K562 (cell line): ENCODE data around the gene PIK3AP1. TPM values are rescaled to one million over a fixed set of nuclear protein-coding genes. Genes with fewer than 3 reads are reported as not detected.

Experiments used
- ATAC-seq: fragments of 200-7000 bp; cut with Tn5 transposase; 3 replicates; pipeline ENCODE4 v1.9.1; 2020; ENCODE audit warnings: moderate library complexity
- BruUV-seq: library from RNA; stranded (reverse); fragments of 400-500 nt; replicated peaks from 2 replicates; lab custom pipeline; 2021; lab: Mats Ljungman, UMichigan
- CTCF ChIA-PET: fragments of 300-600 bp; formaldehyde crosslinking; extraction: SDS; loops from one replicate; lab custom pipeline; 2021; ENCODE audit warnings: low intra/inter-chr PET ratio; lab: Yijun Ruan, JAX
- POLR2A ChIA-PET: fragments of 300-600, 350-650 bp; sonication (Branson Sonifier 250); formaldehyde crosslinking; extraction: SDS; loops from one replicate; lab custom pipeline; 2021; ENCODE audit warnings: antibody characterized with exemption, inconsistent platforms; lab: Yijun Ruan, JAX
- DNase-seq, 4 experiments: peaks; one replicate each; pipeline versions ENCODE4 v3.0.0 to v3.0.0-alpha.2; 2011 to 2018; ENCODE audit warnings: low spot score in 3 of 4, mixed read lengths in 3 of 4; ENCODE audit errors: extremely low read depth in 1 of 4
- FAIRE-seq: peaks from 2 replicates; lab custom pipeline; 2011; peaks lifted over from hg19 to GRCh38; lab: Jason Lieb, UNC
- H2AFZ ChIP-seq: 2 replicates; pipeline ENCODE4 v1.6.0; 2011; ENCODE audit warnings: low read depth, low read length, control low read depth, inconsistent platforms
- H3K27ac ChIP-seq: fragments of 200-600 bp; 3 replicates; pipeline ENCODE4 v1.8.0; 2011; ENCODE audit warnings: low read depth, mild to moderate bottlenecking, control low read depth, inconsistent platforms, low read length, moderate library complexity, mixed read lengths; ENCODE audit errors: extremely low read depth
- H3K27me3 ChIP-seq, 2 experiments: fragments of 300-600 bp in 1 of 2; 2 replicates in 1 of 2; 3 replicates in 1 of 2; pipeline versions ENCODE4 v1.6.0 to v1.8.0; 2011; ENCODE audit warnings: inconsistent platforms in 2 of 2, low read length in 2 of 2, mild to moderate bottlenecking in 1 of 2, mixed read lengths in 1 of 2, moderate library complexity in 1 of 2; ENCODE audit not compliant: control insufficient read depth in 2 of 2, insufficient read depth in 2 of 2
- H3K36me3 ChIP-seq: fragments of 300-600 bp; 3 replicates; pipeline ENCODE4 v1.8.0; 2011; ENCODE audit warnings: mild to moderate bottlenecking, low read length, inconsistent platforms; ENCODE audit not compliant: control insufficient read depth, insufficient read depth
- H3K4me1 ChIP-seq, 2 experiments: fragments of 200-600 bp in 1 of 2; replicated peaks in 1 of 2; 2 replicates in 1 of 2; 3 replicates in 1 of 2; pipeline versions ENCODE4 v1.5.1 to v1.8.0; 2011; ENCODE audit warnings: inconsistent platforms in 2 of 2, low read length in 2 of 2, mild to moderate bottlenecking in 1 of 2, mixed read lengths in 1 of 2, moderate library complexity in 1 of 2; ENCODE audit not compliant: control insufficient read depth in 2 of 2, insufficient read depth in 2 of 2
- H3K4me2 ChIP-seq: 2 replicates; pipeline ENCODE4 v1.6.1; 2011; ENCODE audit warnings: low read length, control low read depth, inconsistent platforms, mixed read lengths; ENCODE audit not compliant: insufficient read depth
- H3K4me3 ChIP-seq: fragments of 200-600 bp; sonication (generic), shearing (Covaris generic); 2 replicates; pipeline ENCODE4 v1.5.1; 2016; ENCODE audit warnings: control low read depth, inconsistent platforms
- H3K79me2 ChIP-seq: fragments of 200-600 bp; 3 replicates; pipeline ENCODE4 v1.8.0; 2011; ENCODE audit warnings: low read length, inconsistent platforms; ENCODE audit not compliant: control insufficient read depth, insufficient read depth
- H3K9ac ChIP-seq, 2 experiments: 2 replicates each; pipeline versions ENCODE4 v1.6.0 to v1.6.1; 2011; ENCODE audit warnings: low read depth in 2 of 2, low read length in 2 of 2, control low read depth in 1 of 2, inconsistent platforms in 1 of 2, mild to moderate bottlenecking in 1 of 2, mixed read lengths in 1 of 2; ENCODE audit not compliant: insufficient read depth in 1 of 2
- H3K9me1 ChIP-seq: one replicate; pipeline ENCODE4 v1.6.0; 2011; ENCODE audit warnings: inconsistent platforms, mild to moderate bottlenecking, low read length, moderate library complexity; ENCODE audit not compliant: control insufficient read depth, insufficient read depth
- H3K9me3 ChIP-seq: replicated peaks from 2 replicates; pipeline ENCODE4 v1.5.1; 2011; ENCODE audit warnings: low read depth, low read length, inconsistent platforms; ENCODE audit not compliant: control insufficient read depth, insufficient read depth
- H4K20me1 ChIP-seq: replicated peaks from 2 replicates; pipeline ENCODE4 v1.6.1; 2011; ENCODE audit warnings: low read length, inconsistent platforms, mixed read lengths; ENCODE audit not compliant: control insufficient read depth, insufficient read depth
- CHD2 ChIP-seq: IDR thresholded peaks from 2 replicates; pipeline ENCODE4 v1.6.1; 2011; ENCODE audit warnings: low read depth, low read length
- CHD4 ChIP-seq: fragments of 200-600 bp; sonication (generic); IDR thresholded peaks from 3 replicates; pipeline ENCODE4 v1.6.1; 2012; ENCODE audit warnings: low read depth, mild to moderate bottlenecking, mixed read lengths, low read length, inconsistent platforms; ENCODE audit not compliant: insufficient read depth, insufficient replicate concordance, poor library complexity, severe bottlenecking
- EP400 ChIP-seq: fragments of 450-650 bp; IDR thresholded peaks from 2 replicates; pipeline ENCODE4 v1.6.1; 2017; ENCODE audit warnings: antibody characterized with exemption, mild to moderate bottlenecking, moderate library complexity
- NFYB ChIP-seq: IDR thresholded peaks from 2 replicates; pipeline ENCODE4 v1.6.1; 2011; ENCODE audit warnings: mild to moderate bottlenecking, moderate library complexity; ENCODE audit not compliant: insufficient read length; ENCODE audit errors: extremely low read depth
- STAT5A ChIP-seq: IDR thresholded peaks from 2 replicates; pipeline ENCODE4 v1.6.1; 2012; ENCODE audit warnings: low read length, inconsistent platforms, borderline replicate concordance
- ZNF121 ChIP-seq: sonication (generic); formaldehyde crosslinking; conservative IDR thresholded peaks from 2 replicates; pipeline ENCODE4 v1.8.0; 2022; ENCODE audit warnings: missing genetic modification reagents
- ZNF695 ChIP-seq: fragments of 450-650 bp; formaldehyde crosslinking; IDR thresholded peaks from 2 replicates; pipeline ENCODE4 v1.4.0; 2020; ENCODE audit warnings: mild to moderate bottlenecking, moderate library complexity
- WGBS: fragments of 100-300 bp; shearing (Covaris generic); methylation state at CpG from one replicate; pipeline ENCODE4 v1.1.6; 2016; ENCODE audit warnings: low coverage, mixed read lengths; ENCODE audit not compliant: insufficient coverage; ENCODE audit errors: missing lambda C conversion rate; 5-methylcytosine and 5-hydroxymethylcytosine counted together
- in situ Hi-C: fragments of 300-500 bp; cut with MboI; formaldehyde crosslinking; loops from 4 replicates; pipeline ENCODE4 v1.15.0; 2018; ENCODE audit warnings: inconsistent platforms, mixed read lengths
- intact Hi-C: fragments of 100-400 bp; cut with micrococcal nuclease; formaldehyde crosslinking; loops from 2 replicates; pipeline ENCODE4 v1.14.2; 2022
- polyA plus RNA-seq, 8 experiments: library from polyadenylated mRNA; depleted of rRNA in 4 of 8; stranded (reverse) in 5 of 8; unstranded in 3 of 8; fragments of >200 nt; fragmentation: Nextera tagmentation in 2 of 8; fragmentation: Illumina TruSeq in 1 of 8; extraction: Ambion mirVana in 2 of 8; extraction: Trizol in 1 of 8; gene quantifications; 2 replicates each; pipeline versions ENCODE4 v1.2.1 to v1.2.3, GENCODE V29; 2011 to 2014; ENCODE audit warnings: inconsistent platforms in 1 of 8, missing spikeins in 1 of 8
- total RNA-seq, 7 experiments: library from RNA; depleted of rRNA in 6 of 7; stranded (reverse); fragments of >200 nt in 6 of 7; fragmentation: Illumina TruSeq in 2 of 7; extraction: Trizol in 2 of 7; gene quantifications; 2 replicates each; pipeline versions ENCODE4 v1.2.1 to v1.2.3, GENCODE V29; 2011 to 2021; ENCODE audit warnings: low replicate concordance in 1 of 7
- TF ChIP-seq, protein P1 (sequence below), 3 experiments: IDR thresholded peaks in 2 of 3; conservative IDR thresholded peaks in 1 of 3; 2 replicates each; pipeline ENCODE4 v1.5.1; 2011 to 2012; ENCODE audit warnings: low read length in 3 of 3, mild to moderate bottlenecking in 3 of 3, control low read depth in 2 of 3, improper control_type of control experiment in 1 of 3, inconsistent platforms in 1 of 3, low read depth in 1 of 3, mixed read lengths in 1 of 3, moderate library complexity in 1 of 3; ENCODE audit not compliant: insufficient read depth in 2 of 3
- TF ChIP-seq, protein P2 (sequence below): fragments of 450-650 bp; IDR thresholded peaks from 2 replicates; pipeline ENCODE4 v1.6.1; 2016; ENCODE audit warnings: low read depth

PIK3AP1 gene
- total and polyA plus RNA-seq, 9 of the 15 experiments (the other 6 are each of a cell fraction or from before 2014, with no cell fraction given): 0.20 to 2.4 (median 1.4) TPM

DNA sequence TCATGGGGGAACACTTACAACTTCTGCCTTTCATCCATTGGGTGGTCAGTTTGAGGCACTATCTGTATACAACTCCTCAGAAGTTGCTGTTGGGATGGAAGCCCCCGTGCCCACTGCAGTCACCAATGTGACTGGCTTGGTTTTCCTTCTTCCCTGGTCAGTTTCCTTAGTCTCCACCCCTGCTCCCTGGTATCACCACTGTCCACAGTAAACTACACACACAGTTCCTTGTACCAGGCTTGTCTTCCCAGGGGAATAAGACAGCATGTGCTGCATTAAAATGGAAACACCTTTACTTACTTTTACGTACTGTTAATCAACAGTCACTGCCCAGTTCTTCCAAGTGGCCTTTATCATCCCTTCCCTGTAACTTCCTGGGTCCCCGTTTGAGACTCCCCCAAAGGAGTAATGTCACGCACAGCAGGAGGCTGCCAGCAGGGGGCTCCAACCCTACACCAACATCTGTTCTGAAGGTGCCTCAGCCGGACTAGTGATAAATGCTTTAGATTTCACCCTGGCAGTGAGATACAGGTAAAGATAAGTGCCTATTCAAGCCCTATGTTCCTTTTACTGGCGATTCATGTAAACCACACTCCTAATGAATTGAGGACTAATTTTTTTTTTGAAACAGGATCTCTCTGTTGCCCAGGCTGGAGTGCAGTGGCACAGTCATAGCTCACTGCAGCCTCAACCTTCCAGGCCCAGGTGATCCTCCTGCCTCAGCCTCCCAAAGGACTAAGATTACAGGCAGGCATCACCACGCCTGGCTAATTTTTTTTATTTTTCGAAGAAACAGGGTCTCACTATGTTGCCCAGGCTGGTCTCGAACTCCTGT is 45.3 kb upstream of the PIK3AP1 start:
- Histone ChIP-seq H3K9me3 (no peaks in the 10 kb centered on the region), H3K9me1 (no peaks in the 10 kb centered on the region), H3K4me1 (peaks cover 9 to 17% of the 10 kb centered on the region in 2 experiments; a peak in 4 of 5 replicates), H3K4me2 (peak overlapping the region; percentile 27), H2AFZ (peak overlapping the region; percentile 69), H3K36me3 (no peaks in the 10 kb centered on the region), H4K20me1 (no peaks in the 10 kb centered on the region), H3K79me2 (no peaks in the 10 kb centered on the region), H3K27ac (no peak overlapping the region), H3K9ac (no peak overlapping the region), H3K27me3 (no peaks in the 10 kb centered on the region), H3K4me3 (no peak overlapping the region)
- ATAC-seq (peak; percentile 88), FAIRE-seq (peak; percentile 76), DNase-seq (peak; percentile 53 to 69 (median 56))
- no TSS peak for BruUV-seq
- ChIA-PET CTCF (no interaction called here), POLR2A (no interaction called here)
- intact Hi-C loops: loop anchor here (2.0 to 10.0 kb wide), 2 partner anchors 65 to 139 kb away; no protein-coding TSS in a partner anchor
- 8% methylated on average over 7 of the region's 9 CpGs for WGBS
- in situ Hi-C loops: no loop called here
- no peak for TF ChIP-seq EP400
- peak; percentile 39; the same call in 1 of the 2 replicates for TF ChIP-seq ZNF121 (CRISPR knock-in tag)
- TF ChIP-seq NFYB: no peak
- no peak for TF ChIP-seq STAT5A
- TF ChIP-seq, protein P1, sequence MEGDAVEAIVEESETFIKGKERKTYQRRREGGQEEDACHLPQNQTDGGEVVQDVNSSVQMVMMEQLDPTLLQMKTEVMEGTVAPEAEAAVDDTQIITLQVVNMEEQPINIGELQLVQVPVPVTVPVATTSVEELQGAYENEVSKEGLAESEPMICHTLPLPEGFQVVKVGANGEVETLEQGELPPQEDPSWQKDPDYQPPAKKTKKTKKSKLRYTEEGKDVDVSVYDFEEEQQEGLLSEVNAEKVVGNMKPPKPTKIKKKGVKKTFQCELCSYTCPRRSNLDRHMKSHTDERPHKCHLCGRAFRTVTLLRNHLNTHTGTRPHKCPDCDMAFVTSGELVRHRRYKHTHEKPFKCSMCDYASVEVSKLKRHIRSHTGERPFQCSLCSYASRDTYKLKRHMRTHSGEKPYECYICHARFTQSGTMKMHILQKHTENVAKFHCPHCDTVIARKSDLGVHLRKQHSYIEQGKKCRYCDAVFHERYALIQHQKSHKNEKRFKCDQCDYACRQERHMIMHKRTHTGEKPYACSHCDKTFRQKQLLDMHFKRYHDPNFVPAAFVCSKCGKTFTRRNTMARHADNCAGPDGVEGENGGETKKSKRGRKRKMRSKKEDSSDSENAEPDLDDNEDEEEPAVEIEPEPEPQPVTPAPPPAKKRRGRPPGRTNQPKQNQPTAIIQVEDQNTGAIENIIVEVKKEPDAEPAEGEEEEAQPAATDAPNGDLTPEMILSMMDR (IDR thresholded peaks at IDR 0.05 in 2 of 3, conservative IDR thresholded peaks at IDR 0.05 in 1 of 3; ENCODE audit: insufficient read depth in 2 of 3, low read depth in 1 of 3, low read length in 3 of 3): peak; percentile 67 to 84 (median 70)
- TF ChIP-seq ZNF695 (CRISPR knock-in tag): no peak
- TF ChIP-seq CHD4: no peak
- TF ChIP-seq, protein P2, sequence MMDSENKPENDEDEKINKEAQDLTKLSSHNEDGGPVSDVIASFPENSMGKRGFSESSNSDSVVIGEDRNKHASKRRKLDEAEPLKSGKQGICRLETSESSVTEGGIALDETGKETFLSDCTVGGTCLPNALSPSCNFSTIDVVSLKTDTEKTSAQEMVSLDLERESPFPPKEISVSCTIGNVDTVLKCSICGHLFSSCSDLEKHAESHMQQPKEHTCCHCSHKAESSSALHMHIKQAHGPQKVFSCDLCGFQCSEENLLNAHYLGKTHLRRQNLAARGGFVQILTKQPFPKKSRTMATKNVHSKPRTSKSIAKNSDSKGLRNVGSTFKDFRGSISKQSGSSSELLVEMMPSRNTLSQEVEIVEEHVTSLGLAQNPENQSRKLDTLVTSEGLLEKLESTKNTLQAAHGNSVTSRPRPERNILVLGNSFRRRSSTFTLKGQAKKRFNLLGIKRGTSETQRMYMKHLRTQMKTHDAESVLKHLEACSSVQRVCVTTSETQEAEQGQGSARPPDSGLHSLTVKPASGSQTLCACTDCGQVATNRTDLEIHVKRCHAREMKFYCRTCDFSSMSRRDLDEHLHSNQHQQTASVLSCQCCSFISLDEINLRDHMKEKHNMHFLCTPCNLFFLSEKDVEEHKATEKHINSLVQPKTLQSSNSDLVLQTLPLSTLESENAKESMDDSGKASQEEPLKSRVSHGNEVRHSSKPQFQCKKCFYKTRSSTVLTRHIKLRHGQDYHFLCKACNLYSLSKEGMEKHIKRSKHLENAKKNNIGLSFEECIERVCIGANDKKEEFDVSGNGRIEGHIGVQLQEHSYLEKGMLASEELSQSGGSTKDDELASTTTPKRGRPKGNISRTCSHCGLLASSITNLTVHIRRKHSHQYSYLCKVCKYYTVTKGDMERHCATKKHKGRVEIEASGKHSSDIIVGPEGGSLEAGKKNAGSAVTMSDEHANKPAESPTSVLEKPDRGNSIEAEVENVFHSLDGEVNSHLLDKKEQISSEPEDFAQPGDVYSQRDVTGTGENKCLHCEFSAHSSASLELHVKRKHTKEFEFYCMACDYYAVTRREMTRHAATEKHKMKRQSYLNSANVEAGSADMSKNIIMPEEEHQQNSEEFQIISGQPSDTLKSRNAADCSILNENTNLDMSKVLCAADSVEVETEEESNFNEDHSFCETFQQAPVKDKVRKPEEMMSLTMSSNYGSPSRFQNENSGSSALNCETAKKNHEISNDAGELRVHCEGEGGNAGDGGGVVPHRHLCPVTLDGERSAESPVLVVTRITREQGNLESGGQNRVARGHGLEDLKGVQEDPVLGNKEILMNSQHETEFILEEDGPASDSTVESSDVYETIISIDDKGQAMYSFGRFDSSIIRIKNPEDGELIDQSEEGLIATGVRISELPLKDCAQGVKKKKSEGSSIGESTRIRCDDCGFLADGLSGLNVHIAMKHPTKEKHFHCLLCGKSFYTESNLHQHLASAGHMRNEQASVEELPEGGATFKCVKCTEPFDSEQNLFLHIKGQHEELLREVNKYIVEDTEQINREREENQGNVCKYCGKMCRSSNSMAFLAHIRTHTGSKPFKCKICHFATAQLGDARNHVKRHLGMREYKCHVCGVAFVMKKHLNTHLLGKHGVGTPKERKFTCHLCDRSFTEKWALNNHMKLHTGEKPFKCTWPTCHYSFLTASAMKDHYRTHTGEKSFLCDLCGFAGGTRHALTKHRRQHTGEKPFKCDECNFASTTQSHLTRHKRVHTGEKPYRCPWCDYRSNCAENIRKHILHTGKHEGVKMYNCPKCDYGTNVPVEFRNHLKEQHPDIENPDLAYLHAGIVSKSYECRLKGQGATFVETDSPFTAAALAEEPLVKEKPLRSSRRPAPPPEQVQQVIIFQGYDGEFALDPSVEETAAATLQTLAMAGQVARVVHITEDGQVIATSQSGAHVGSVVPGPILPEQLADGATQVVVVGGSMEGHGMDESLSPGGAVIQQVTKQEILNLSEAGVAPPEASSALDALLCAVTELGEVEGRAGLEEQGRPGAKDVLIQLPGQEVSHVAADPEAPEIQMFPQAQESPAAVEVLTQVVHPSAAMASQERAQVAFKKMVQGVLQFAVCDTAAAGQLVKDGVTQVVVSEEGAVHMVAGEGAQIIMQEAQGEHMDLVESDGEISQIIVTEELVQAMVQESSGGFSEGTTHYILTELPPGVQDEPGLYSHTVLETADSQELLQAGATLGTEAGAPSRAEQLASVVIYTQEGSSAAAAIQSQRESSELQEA: no peak
- TF ChIP-seq CHD2: no peak
